Thymus (tissue), 11 donors: ENCODE data around the gene PDE9A. TPM values are rescaled to one million over a fixed set of nuclear protein-coding genes. Genes with fewer than 3 reads are reported as not detected.

ENCODE experiments used
- DNase-seq, 9 donors: peaks; one replicate each; pipeline ENCODE4 v3.0.0-alpha.2; 2013; ENCODE audit warnings: low spot score in 9 of 9, low read depth in 6 of 9, missing footprints in 1 of 9
- H3K27ac ChIP-seq, 2 donors: one replicate each; pipeline ENCODE4 v1.5.1; 2013; ENCODE audit warnings: control low read depth in 1 of 2, low read depth in 1 of 2, low read length in 1 of 2, mild to moderate bottlenecking in 1 of 2, moderate library complexity in 1 of 2
- H3K27me3 ChIP-seq, 2 donors: one replicate each; pipeline ENCODE4 v1.5.1; 2013; ENCODE audit warnings: low read length in 1 of 2; ENCODE audit not compliant: control insufficient read depth in 2 of 2, insufficient read depth in 1 of 2
- H3K36me3 ChIP-seq, 2 donors: one replicate each; pipeline ENCODE4 v1.5.1; 2013; ENCODE audit warnings: low read length in 1 of 2, mild to moderate bottlenecking in 1 of 2, moderate library complexity in 1 of 2; ENCODE audit not compliant: control insufficient read depth in 2 of 2, insufficient read depth in 2 of 2
- H3K4me1 ChIP-seq, 2 donors: one replicate each; pipeline ENCODE4 v1.5.1; 2013; ENCODE audit warnings: low read length in 2 of 2; ENCODE audit not compliant: control insufficient read depth in 2 of 2, insufficient read depth in 2 of 2
- H3K4me3 ChIP-seq, 2 donors: one replicate each; pipeline ENCODE4 v1.5.1; 2013; ENCODE audit warnings: low read length in 2 of 2, control low read depth in 1 of 2, mild to moderate bottlenecking in 1 of 2
- H3K9me3 ChIP-seq, 2 donors: one replicate each; pipeline ENCODE4 v1.5.1; 2013; ENCODE audit warnings: low read length in 1 of 2, mild to moderate bottlenecking in 1 of 2; ENCODE audit not compliant: control insufficient read depth in 2 of 2, insufficient read depth in 1 of 2
- WGBS: extraction: QIAGEN DNeasy Blood & Tissue Kit; methylation state at CpG from one replicate; pipeline ENCODE4 v1.1.7; 2013; 5-methylcytosine and 5-hydroxymethylcytosine counted together
- polyA plus RNA-seq: library from polyadenylated mRNA; stranded (reverse); fragments of 200-250 nt; gene quantifications from one replicate; pipeline ENCODE4 v1.2.3, GENCODE V29; 2013
- total RNA-seq: library from RNA; stranded (reverse); fragments of 120-200 nt; gene quantifications from one replicate; pipeline ENCODE4 v1.2.4, GENCODE V29; 2013
- donor health status: healthy.

The PDE9A gene
- total and polyA plus RNA-seq, 2 donors: 8.2 to 14.5 TPM

DNA sequence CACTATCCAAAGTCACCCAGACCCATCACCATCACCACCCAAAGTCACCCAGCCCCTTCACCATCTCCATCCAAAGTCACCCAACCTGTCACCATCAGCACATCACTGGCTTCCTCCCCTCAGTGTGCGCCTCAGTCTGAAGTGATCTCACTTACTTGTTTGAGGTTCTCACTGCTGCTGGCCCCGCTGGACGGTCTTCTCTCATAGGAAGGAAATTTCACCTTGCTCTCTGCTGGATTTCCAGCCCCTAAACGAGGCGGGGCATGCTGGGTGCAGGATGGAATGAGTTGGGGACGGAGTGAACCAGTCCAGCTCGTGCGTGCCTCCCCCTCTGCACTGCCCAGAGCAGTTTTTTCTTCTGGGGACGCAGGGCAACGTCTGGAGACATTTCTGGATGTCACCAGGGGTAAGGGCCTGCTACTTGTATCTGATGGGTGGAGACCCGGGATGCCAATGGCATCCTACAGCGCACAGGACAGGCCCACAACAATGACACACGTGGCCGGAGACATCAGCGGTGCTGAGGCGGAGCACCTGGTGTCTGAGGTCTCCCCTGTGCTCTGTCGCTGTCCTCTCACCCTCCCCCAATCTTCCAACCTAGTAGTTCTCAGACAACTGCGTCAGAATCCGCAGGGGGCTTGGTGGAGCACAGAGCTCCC, 38.6 kb downstream of the PDE9A start:
- 97% methylated on average over 19 of the region's 19 CpGs for WGBS
- H3K27ac ChIP-seq: no peak overlapping the region
- no peaks in the 10 kb centered on the region for H3K4me1 ChIP-seq
- H3K4me3 ChIP-seq: no peak overlapping the region
- no peaks in the 10 kb centered on the region for H3K27me3 ChIP-seq
- H3K36me3 ChIP-seq: peaks cover 0 to 5% of the 10 kb centered on the region in 2 donors
- no peaks in the 10 kb centered on the region for H3K9me3 ChIP-seq
- DNase-seq: no peak

DNA sequence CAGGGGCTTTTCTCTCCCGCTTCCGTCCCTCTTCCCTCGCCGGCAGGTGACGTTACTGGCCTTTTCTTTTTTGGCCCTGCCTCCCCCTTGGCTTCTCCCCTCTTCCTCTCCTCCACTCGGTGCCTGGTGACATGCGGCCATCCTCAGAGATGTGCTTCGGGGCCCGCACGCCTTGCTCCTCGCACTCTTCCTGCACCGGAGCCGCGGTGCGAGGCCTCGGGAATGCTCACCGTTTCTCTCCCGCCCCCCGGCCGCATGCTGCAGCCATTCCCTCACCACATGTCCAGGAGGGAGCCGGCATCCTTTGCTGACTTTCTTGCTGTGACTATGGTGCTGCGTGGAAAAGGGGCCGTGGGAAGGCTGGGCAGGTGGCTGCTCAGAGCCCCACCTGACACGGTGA, 39.3 kb downstream of the PDE9A start:
- no peak overlapping the region for H3K27ac ChIP-seq
- no peaks in the 10 kb centered on the region for H3K9me3 ChIP-seq
- H3K4me3 ChIP-seq: no peak overlapping the region
- peaks cover 0 to 9% of the 10 kb centered on the region in 2 donors for H3K36me3 ChIP-seq
- 96% methylated on average over 24 of the region's 24 CpGs for WGBS
- no peaks in the 10 kb centered on the region for H3K27me3 ChIP-seq
- H3K4me1 ChIP-seq: peaks cover 0 to under 1% of the 10 kb centered on the region in 2 donors
- no peak for DNase-seq

DNA sequence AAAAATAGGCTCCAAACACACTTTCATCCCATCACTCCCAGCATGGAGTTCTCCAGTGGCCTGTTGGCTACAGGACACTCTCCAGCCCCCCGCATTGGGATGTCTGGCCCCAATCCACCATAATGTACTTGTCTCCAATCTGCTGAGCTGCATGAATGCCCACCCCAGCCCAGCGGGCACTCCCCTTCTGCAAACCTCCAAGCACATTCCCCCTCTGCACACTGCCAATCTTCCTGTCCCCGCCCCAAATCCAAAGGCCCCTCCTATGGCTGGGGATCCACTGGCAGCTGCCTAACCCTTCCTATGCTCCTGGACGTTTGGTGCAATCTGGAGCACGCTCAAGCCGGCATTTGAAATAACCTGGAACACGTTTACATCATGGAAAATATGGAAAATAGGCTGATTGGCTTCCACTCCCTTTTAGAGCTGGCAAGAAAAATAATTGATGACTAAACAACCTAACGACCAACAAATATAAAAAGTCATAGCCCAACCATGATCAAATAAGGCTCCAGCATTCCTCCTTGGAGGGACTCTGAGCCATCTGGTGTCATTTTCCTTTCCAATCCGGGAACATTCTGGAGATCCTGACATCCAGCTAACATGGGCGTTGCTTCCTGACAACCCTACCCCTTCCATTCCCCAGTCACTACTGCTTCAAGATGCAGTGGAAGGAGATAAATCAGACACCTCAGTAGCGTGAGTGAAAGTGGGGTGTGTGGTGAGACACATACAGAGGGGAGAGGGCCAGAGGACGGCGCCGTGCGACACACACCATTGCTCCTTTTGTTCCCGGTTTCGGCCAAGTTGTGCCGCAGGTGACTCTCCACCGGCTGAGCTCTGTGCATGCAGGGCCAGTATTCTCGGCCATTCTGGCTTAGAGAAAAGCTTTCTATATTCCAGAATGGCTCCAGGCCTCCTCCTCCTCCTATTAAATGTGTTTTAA, 41.6 kb downstream of the PDE9A start:
- Histone ChIP-seq H3K4me1 (peaks cover 0 to 8% of the 10 kb centered on the region in 2 donors), H3K36me3 (peaks cover 0 to 13% of the 10 kb centered on the region in 2 donors), H3K9me3 (no peaks in the 10 kb centered on the region), H3K27me3 (no peaks in the 10 kb centered on the region), H3K4me3 (no peak overlapping the region), H3K27ac (no peak overlapping the region)
- DNase-seq: no peak
- WGBS: 96% methylated on average over 20 of the region's 20 CpGs

GRCh38 chr21:42695697-42696380, 42.4 kb downstream of the PDE9A start:
- WGBS: over 99% methylated on average over 9 of the region's 9 CpGs

GRCh38 chr21:42696501-42697040, 43.1 kb downstream of the PDE9A start:
- DNase-seq: no peak
- H3K36me3 ChIP-seq: peaks cover 0 to 11% of the 10 kb centered on the region in 2 donors
- WGBS: 97% methylated on average over 9 of the region's 9 CpGs

More at GRCh38 chr21:42695697-42696380, 42.4 kb downstream of the PDE9A start:
- no peak overlapping the region for H3K4me3 ChIP-seq
- no peaks in the 10 kb centered on the region for H3K27me3 ChIP-seq
- H3K36me3 ChIP-seq: peaks cover 0 to 11% of the 10 kb centered on the region in 2 donors
- DNase-seq: no peak
- no peaks in the 10 kb centered on the region for H3K9me3 ChIP-seq
- H3K4me1 ChIP-seq: peaks cover 0 to 8% of the 10 kb centered on the region in 2 donors
- H3K27ac ChIP-seq: no peak overlapping the region

DNA sequence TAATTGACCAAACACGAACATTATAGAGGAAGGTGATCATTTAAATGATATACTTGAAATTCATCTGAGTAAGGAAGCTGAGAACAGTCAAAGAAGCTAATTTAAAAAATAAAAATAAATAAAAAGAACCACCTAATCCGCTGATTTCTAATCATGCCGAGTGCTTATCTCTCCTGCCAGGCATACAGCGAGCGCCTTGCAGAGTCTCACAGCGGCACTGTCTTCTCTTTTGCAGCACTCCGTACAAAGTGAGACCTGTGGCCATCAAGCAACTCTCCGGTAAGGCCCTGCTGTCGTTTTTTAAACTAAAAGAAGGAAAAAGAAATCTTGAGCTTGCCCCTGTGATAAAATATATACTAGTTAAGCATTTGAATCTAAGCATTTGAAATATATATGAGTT, 45.3 kb downstream of the PDE9A start:
- Histone ChIP-seq H3K4me3 (no peak overlapping the region), H3K4me1 (peaks cover 0 to 8% of the 10 kb centered on the region in 2 donors), H3K9me3 (peaks cover 2 to 9% of the 10 kb centered on the region in 2 donors), H3K36me3 (peaks cover 0 to 11% of the 10 kb centered on the region in 2 donors), H3K27me3 (no peaks in the 10 kb centered on the region), H3K27ac (no peak overlapping the region)
- WGBS: 97% methylated on average over 9 of the region's 9 CpGs
- no peak for DNase-seq

More at GRCh38 chr21:42696501-42697040, 43.1 kb downstream of the PDE9A start:
- Histone ChIP-seq H3K27ac (no peak overlapping the region), H3K4me1 (peaks cover 0 to 8% of the 10 kb centered on the region in 2 donors), H3K27me3 (no peaks in the 10 kb centered on the region), H3K9me3 (no peaks in the 10 kb centered on the region), H3K4me3 (no peak overlapping the region)

DNA sequence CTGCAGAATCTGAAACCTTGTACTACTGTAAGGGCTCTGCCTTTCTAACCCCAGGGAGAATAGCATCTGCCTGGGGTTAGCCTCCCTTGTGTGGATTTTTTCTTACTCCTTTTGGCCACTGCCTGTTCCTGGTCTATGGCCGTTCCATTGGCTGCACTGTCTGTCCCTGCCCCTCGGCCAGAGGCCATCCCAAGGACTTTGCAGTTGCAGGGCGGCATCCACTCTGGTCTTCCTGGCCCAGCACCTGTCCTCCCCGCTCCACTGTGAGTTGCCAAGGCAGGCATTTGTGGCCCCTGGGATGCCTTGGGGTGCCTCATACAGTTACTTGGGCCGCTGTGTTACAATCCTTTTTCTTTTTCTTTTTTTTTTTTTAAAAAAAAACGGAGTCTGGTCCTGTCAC, 45.8 kb downstream of the PDE9A start:
- peaks cover 0 to 13% of the 10 kb centered on the region in 2 donors for H3K4me1 ChIP-seq
- no peak overlapping the region for H3K4me3 ChIP-seq
- peaks cover 0 to 11% of the 10 kb centered on the region in 2 donors for H3K36me3 ChIP-seq
- no peak for DNase-seq
- H3K27me3 ChIP-seq: no peaks in the 10 kb centered on the region
- no peak overlapping the region for H3K27ac ChIP-seq
- 97% methylated on average over 6 of the region's 6 CpGs for WGBS
- peaks cover 2 to 9% of the 10 kb centered on the region in 2 donors for H3K9me3 ChIP-seq

DNA sequence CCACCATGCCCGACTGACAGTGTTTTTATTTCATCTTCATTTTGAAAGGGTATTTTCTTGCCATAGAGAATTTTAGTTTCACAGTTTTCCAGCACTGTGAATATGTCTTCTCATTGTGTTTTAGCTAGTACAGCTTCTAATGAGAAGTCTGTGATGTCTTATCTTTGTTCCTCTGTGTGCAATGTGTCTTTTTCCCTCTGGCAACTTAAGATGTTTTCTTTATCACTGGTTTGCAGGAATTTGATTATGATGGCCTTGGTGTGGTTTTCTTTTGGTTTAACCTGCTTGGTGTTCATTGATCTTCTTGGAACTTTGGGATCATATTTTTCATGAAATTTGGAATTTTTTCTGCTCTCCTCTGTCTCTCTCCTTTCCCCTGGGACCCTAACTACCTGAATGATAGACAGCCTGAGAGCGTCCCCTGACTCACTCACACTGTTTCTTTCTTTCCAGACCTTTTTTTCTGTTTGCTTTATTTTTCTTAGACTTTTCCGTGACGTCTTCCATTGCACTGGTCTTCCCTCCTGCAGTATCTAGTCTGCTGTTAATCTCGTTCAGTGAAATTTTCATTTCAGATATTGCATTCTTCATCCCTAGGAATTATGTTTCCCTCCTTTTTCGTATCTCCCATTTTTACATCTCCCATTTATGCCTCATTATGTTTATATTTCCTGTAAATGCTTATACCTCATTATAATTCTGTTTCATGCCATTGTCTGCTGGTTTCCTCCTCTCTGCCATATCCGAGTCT, 48.5 kb downstream of the PDE9A start:
- H3K4me1 ChIP-seq: peaks cover 0 to 24% of the 10 kb centered on the region in 2 donors
- WGBS: 99% methylated on average over 7 of the region's 7 CpGs
- H3K4me3 ChIP-seq: no peak overlapping the region
- no peak overlapping the region for H3K27ac ChIP-seq
- no peak for DNase-seq
- peaks cover 2 to 9% of the 10 kb centered on the region in 2 donors for H3K9me3 ChIP-seq
- peaks cover 0 to 8% of the 10 kb centered on the region in 2 donors for H3K36me3 ChIP-seq
- no peaks in the 10 kb centered on the region for H3K27me3 ChIP-seq
